GM12878 (cell line): ENCODE results near the gene CREG1. TPM values are rescaled to one million over a fixed set of nuclear protein-coding genes. Genes with fewer than 3 reads are reported as not detected.

Source experiments
- ATAC-seq: fragments of 200-7000 bp; cut with Tn5 transposase; 3 replicates; pipeline ENCODE4 v1.9.1; 2020; ENCODE audit warnings: mild to moderate bottlenecking, moderate library complexity
- BruUV-seq: library from RNA; stranded (reverse); fragments of 400-500 nt; replicated peaks from 2 replicates; lab custom pipeline; 2021; lab: Mats Ljungman, UMichigan
- CTCF ChIA-PET: fragments of 300-600 bp; sonication (Branson Sonifier 250); formaldehyde crosslinking; extraction: SDS; loops from one replicate; lab custom pipeline; 2021; ENCODE audit warnings: inconsistent platforms; lab: Yijun Ruan, JAX
- POLR2A ChIA-PET: fragments of 350-600 bp; formaldehyde crosslinking; extraction: SDS; loops from one replicate; lab custom pipeline; 2021; ENCODE audit warnings: inconsistent platforms; lab: Charles Lee
- RAD21 ChIA-PET: fragments of 300-600 bp; sonication (Branson Sonifier 250); formaldehyde crosslinking; loops from one replicate; lab custom pipeline; 2023; ENCODE audit warnings: antibody characterized with exemption; ENCODE audit not compliant: unreplicated experiment; lab: Charles Lee
- SMC1A ChIA-PET: fragments of 300-600 bp; sonication (Branson Sonifier 250); formaldehyde crosslinking; loops from one replicate; lab custom pipeline; 2023; ENCODE audit not compliant: unreplicated experiment, uncharacterized antibody; lab: Charles Lee
- DNase-seq: peaks from one replicate; pipeline ENCODE4 v3.0.0-alpha.2; 2011; ENCODE audit warnings: low read depth, low spot score
- FAIRE-seq: peaks from 3 replicates; lab custom pipeline; 2011; peaks lifted over from hg19 to GRCh38; lab: Jason Lieb, UNC
- H2AFZ ChIP-seq: 2 replicates; pipeline ENCODE4 v1.6.0; 2011; ENCODE audit warnings: low read depth, low read length, control low read depth; ENCODE audit not compliant: control insufficient read depth
- H3K27ac ChIP-seq: 2 replicates; pipeline ENCODE4 v1.5.1; 2011; ENCODE audit warnings: control low read depth; ENCODE audit not compliant: control insufficient read depth, insufficient read depth
- H3K27me3 ChIP-seq, 2 experiments: replicated peaks in 1 of 2; 2 replicates each; pipeline versions ENCODE4 v1.6.0 to v1.6.1; 2011; ENCODE audit warnings: low read length in 1 of 2; ENCODE audit not compliant: control insufficient read depth in 2 of 2, insufficient read depth in 2 of 2
- H3K36me3 ChIP-seq, 2 experiments: 2 replicates each; pipeline ENCODE4 v1.5.1; 2011; ENCODE audit warnings: low read length in 1 of 2; ENCODE audit not compliant: control insufficient read depth in 2 of 2, insufficient read depth in 2 of 2
- H3K4me1 ChIP-seq: 2 replicates; pipeline ENCODE4 v1.6.1; 2011; ENCODE audit warnings: mild to moderate bottlenecking, low read length, moderate library complexity, mixed read lengths; ENCODE audit not compliant: control insufficient read depth, insufficient read depth
- H3K4me2 ChIP-seq: 2 replicates; pipeline ENCODE4 v1.6.0; 2011; ENCODE audit warnings: control low read depth; ENCODE audit not compliant: control insufficient read depth, insufficient read depth
- H3K4me3 ChIP-seq: fragments of 200-600 bp; sonication (generic); 2 replicates; pipeline ENCODE4 v1.5.1; 2016
- H3K79me2 ChIP-seq: 2 replicates; pipeline ENCODE4 v1.6.0; 2011; ENCODE audit warnings: low read length; ENCODE audit not compliant: control insufficient read depth, insufficient read depth
- H3K9ac ChIP-seq: 2 replicates; pipeline ENCODE4 v1.8.0; 2011; ENCODE audit warnings: low read length, control low read depth, mixed read lengths; ENCODE audit not compliant: control insufficient read depth, insufficient read depth
- H3K9me3 ChIP-seq: replicated peaks from 3 replicates; pipeline ENCODE4 v1.5.1; 2011; ENCODE audit warnings: mild to moderate bottlenecking, low read length; ENCODE audit not compliant: control insufficient read depth, insufficient read depth
- H4K20me1 ChIP-seq: 2 replicates; pipeline ENCODE4 v1.6.0; 2011; ENCODE audit not compliant: control insufficient read depth, insufficient read depth
- ASH2L ChIP-seq: fragments of 300-600, 200-600 bp; sonication (generic); IDR thresholded peaks from 2 replicates; pipeline ENCODE4 v1.6.1; 2017; ENCODE audit warnings: low read depth, mild to moderate bottlenecking, borderline replicate concordance
- ESRRA ChIP-seq: IDR thresholded peaks from 2 replicates; pipeline ENCODE4 v1.6.1; 2012; ENCODE audit warnings: mild to moderate bottlenecking, low read length, improper control_type of control experiment
- GATAD2B ChIP-seq: fragments of 450-650 bp; conservative IDR thresholded peaks from 2 replicates; pipeline ENCODE4 v1.6.1; 2017; ENCODE audit warnings: low read depth, mild to moderate bottlenecking, moderate library complexity
- MYC ChIP-seq: IDR thresholded peaks from 2 replicates; pipeline ENCODE4 v1.6.1; 2011; ENCODE audit warnings: mild to moderate bottlenecking, low read length, moderate library complexity, inconsistent platforms; ENCODE audit not compliant: insufficient read depth, insufficient replicate concordance, insufficient read length, severe bottlenecking
- NR2C1 ChIP-seq: fragments of 450-650 bp; IDR thresholded peaks from 2 replicates; pipeline ENCODE4 v1.6.1; 2017; ENCODE audit warnings: antibody characterized with exemption, mild to moderate bottlenecking, moderate library complexity
- RAD51 ChIP-seq: fragments of 450-650 bp; IDR thresholded peaks from 2 replicates; pipeline ENCODE4 v1.6.1; 2016; ENCODE audit warnings: moderate library complexity, mild to moderate bottlenecking, inconsistent platforms
- RB1 ChIP-seq: fragments of 450-650 bp; formaldehyde crosslinking; IDR thresholded peaks from 2 replicates; pipeline ENCODE4 v1.6.1; 2017; ENCODE audit warnings: mild to moderate bottlenecking, borderline replicate concordance
- YY1 ChIP-seq: IDR thresholded peaks from 2 replicates; pipeline ENCODE4 v1.6.1; 2011; ENCODE audit warnings: low read depth, mild to moderate bottlenecking, low read length
- ZNF207 ChIP-seq: fragments of 450-650 bp; IDR thresholded peaks from 2 replicates; pipeline ENCODE4 v1.6.1; 2014; ENCODE audit warnings: antibody characterized with exemption, mild to moderate bottlenecking, borderline replicate concordance
- ZNF622 ChIP-seq: fragments of 450-650 bp; IDR thresholded peaks from 2 replicates; pipeline ENCODE4 v1.6.1; 2017; ENCODE audit warnings: mild to moderate bottlenecking, inconsistent platforms
- WGBS: methylation state at CpG from one replicate; pipeline ENCODE4 v1.1.6; 2016; ENCODE audit warnings: low lambda C conversion rate; ENCODE audit not compliant: insufficient replicate concordance, insufficient coverage; ENCODE audit errors: missing lambda C conversion rate; 5-methylcytosine and 5-hydroxymethylcytosine counted together
- in situ Hi-C: fragments of 300-500 bp; cut with MboI; formaldehyde crosslinking; loops from 9 replicates; pipeline ENCODE4 v1.14.3; 2018; ENCODE audit warnings: mixed read lengths
- intact Hi-C: fragments of 100-400 bp; cut with micrococcal nuclease; formaldehyde crosslinking; loops from one replicate; pipeline ENCODE4 v1.14.2; 2022; ENCODE audit not compliant: unreplicated experiment
- polyA plus RNA-seq, 11 experiments: library from polyadenylated mRNA; depleted of rRNA in 4 of 11; unstranded in 6 of 11; stranded (reverse) in 5 of 11; fragments of >200 nt; fragmentation: Nextera tagmentation in 4 of 11; fragmentation: Illumina TruSeq in 1 of 11; extraction: Ambion mirVana in 4 of 11; extraction: Trizol in 1 of 11; gene quantifications; 1 replicate in 1 of 11; 2 replicates in 10 of 11; pipeline versions ENCODE4 v1.2.1 to v1.2.3, GENCODE V29; 2011 to 2016; ENCODE audit warnings: inconsistent platforms in 2 of 11, missing spikeins in 2 of 11, low read depth in 1 of 11
- total RNA-seq, 4 experiments: library from RNA; depleted of rRNA in 3 of 4; stranded (reverse); fragments of >200 nt in 3 of 4; fragmentation: Illumina TruSeq in 1 of 4; extraction: Trizol in 1 of 4; gene quantifications; 2 replicates each; pipeline versions ENCODE4 v1.2.1 to v1.2.3, GENCODE V29; 2013 to 2021
- TF ChIP-seq, protein P1 (sequence below): fragments of 450-650 bp; IDR thresholded peaks from 2 replicates; pipeline ENCODE4 v1.6.1; 2017; ENCODE audit warnings: borderline replicate concordance

CREG1 gene
- total and polyA plus RNA-seq, 10 of the 15 experiments (the other 5 are each of a cell fraction or from before 2014, with no cell fraction given): 5.3 to 43.8 (median 22.1) TPM

DNA sequence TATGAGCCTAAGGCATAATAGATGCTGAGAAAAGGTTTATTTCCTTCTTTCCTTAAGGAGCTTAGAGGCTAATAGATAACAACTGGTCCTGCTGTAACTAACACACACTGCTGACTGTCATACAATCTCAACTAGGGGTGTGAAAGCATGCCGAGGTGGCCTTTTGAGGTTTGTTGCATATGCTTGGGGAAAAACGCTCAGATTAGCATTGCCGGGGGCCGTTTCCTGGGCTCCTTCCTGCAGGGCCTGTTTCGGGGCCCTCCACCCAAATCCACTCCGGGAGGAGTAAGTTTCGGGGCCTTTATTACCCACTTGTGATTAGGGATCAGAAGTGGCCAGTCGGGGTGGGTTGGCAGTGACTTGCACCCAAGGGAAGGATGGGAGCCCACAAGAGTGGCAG, 49.3 kb upstream of the CREG1 start:
- ChIA-PET RAD21 (interaction anchor here (3.2 to 5.5 kb wide), 3 partner anchors 14 to 84 kb away, joined by 23 to 182 read pairs (median 159); partner anchors contain the start of gene RCSD1), CTCF (interaction anchor here (1.0 to 5.7 kb wide), 6 partner anchors 13 to 205 kb away, joined by 4 to 255 read pairs (median 37); partner anchors contain the start of gene CREG1), SMC1A (interaction anchor here (0.6 to 7.4 kb wide), 12 partner anchors 12 to 559 kb away, joined by 3 to 215 read pairs (median 20); no protein-coding TSS in a partner anchor), POLR2A (interaction anchor here (0.8 to 3.1 kb wide), 2 partner anchors 13 to 85 kb away, joined by 4 to 28 read pairs; no protein-coding TSS in a partner anchor)
- no peaks in the 10 kb centered on the region for H3K36me3 ChIP-seq
- intact Hi-C loops: loop anchor here (10.0 kb wide), 1 partner anchor 332 kb away; the partner anchor contains the start of genes DCAF6 and MPC2
- H3K4me3 ChIP-seq: no peak overlapping the region
- FAIRE-seq: no peak
- no peaks in the 10 kb centered on the region for H4K20me1 ChIP-seq
- H2AFZ ChIP-seq: peak overlapping the region; percentile 28
- no peak overlapping the region for H3K9ac ChIP-seq
- in situ Hi-C loops: loop anchor here (5.0 kb wide), 1 partner anchor 84 kb away; no protein-coding TSS in a partner anchor
- peaks cover 31% of the 10 kb centered on the region for H3K4me1 ChIP-seq
- no peak for DNase-seq
- 34% methylated on average over 8 of the region's 8 CpGs for WGBS
- H3K27ac ChIP-seq: no peak overlapping the region
- peaks cover 10% of the 10 kb centered on the region for H3K9me3 ChIP-seq
- H3K27me3 ChIP-seq: no peaks in the 10 kb centered on the region
- ATAC-seq: no peak
- TF ChIP-seq ESRRA (no peak), GATAD2B (no peak), MYC (no peak), RAD51 (no peak), YY1 (no peak), ZNF622 (no peak), ZNF207 (no peak), RB1 (no peak), NR2C1 (no peak), ASH2L (no peak)
- TF ChIP-seq, protein P1, sequence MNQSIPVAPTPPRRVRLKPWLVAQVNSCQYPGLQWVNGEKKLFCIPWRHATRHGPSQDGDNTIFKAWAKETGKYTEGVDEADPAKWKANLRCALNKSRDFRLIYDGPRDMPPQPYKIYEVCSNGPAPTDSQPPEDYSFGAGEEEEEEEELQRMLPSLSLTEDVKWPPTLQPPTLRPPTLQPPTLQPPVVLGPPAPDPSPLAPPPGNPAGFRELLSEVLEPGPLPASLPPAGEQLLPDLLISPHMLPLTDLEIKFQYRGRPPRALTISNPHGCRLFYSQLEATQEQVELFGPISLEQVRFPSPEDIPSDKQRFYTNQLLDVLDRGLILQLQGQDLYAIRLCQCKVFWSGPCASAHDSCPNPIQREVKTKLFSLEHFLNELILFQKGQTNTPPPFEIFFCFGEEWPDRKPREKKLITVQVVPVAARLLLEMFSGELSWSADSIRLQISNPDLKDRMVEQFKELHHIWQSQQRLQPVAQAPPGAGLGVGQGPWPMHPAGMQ: no peak
- BruUV-seq: no TSS peak
- no peak overlapping the region for H3K4me2 ChIP-seq
- H3K79me2 ChIP-seq: no peaks in the 10 kb centered on the region
